Measurements from ENCODE around the gene NDUFB8. TPM values are rescaled to one million over a fixed set of nuclear protein-coding genes. Genes with fewer than 3 reads are reported as not detected.

NDUFB8 gene
- total and polyA plus RNA-seq, 10 of the 15 experiments (the other 5 are each of a cell fraction or from before 2014, with no cell fraction given), result 180 to 572 (median 382) TPM

GRCh38 chr10:100505164-100505563, 24.5 kb downstream of the NDUFB8 start:
- intact Hi-C loops (cut with micrococcal nuclease; ENCODE audit: unreplicated experiment), result no loop called here
- RAD21 ChIA-PET (ENCODE audit: unreplicated experiment), result no interaction called here
- in situ Hi-C loops (cut with MboI), result loop anchor here (5.0 kb wide), 2 partner anchors 68 to 163 kb away; no protein-coding TSS in a partner anchor

More at GRCh38 chr10:100505164-100505563, 24.5 kb downstream of the NDUFB8 start:
- H3K27ac ChIP-seq (ENCODE audit: control insufficient read depth, insufficient read depth), result no peak overlapping the region
- H3K79me2 ChIP-seq (ENCODE audit: control insufficient read depth, insufficient read depth, low read length), result no peaks in the 10 kb centered on the region
- 0 out of 2 replicates have a peak, but pooled peaks cover 3% of the 10 kb centered on the region for H4K20me1 ChIP-seq (ENCODE audit: control insufficient read depth, insufficient read depth)
- H3K9ac ChIP-seq (ENCODE audit: control insufficient read depth, insufficient read depth, low read length), result no peak overlapping the region
- H3K4me2 ChIP-seq (ENCODE audit: control insufficient read depth, insufficient read depth), result no peak overlapping the region
- POLR2A ChIA-PET, result no interaction called here
- no peaks in the 10 kb centered on the region for H3K4me1 ChIP-seq (ENCODE audit: control insufficient read depth, insufficient read depth, low read length)
- FAIRE-seq (no peak), DNase-seq (ENCODE audit: low read depth, low spot score) (no peak), ATAC-seq (no peak)
- WGBS (ENCODE audit: insufficient coverage, insufficient replicate concordance, low lambda C conversion rate, missing lambda C conversion rate), result 100% methylated on average over 2 of the region's 2 CpGs
- CTCF ChIA-PET, result interaction anchor here (0.7 to 1.6 kb wide), 3 partner anchors 12 to 23 kb away, joined by 3 to 5 read pairs (median 5); no protein-coding TSS in a partner anchor
- H3K4me3 ChIP-seq, result no peak overlapping the region
- no peaks in the 10 kb centered on the region for H3K27me3 ChIP-seq (replicated peaks in 1 of 2; ENCODE audit: control insufficient read depth in 2 of 2, insufficient read depth in 2 of 2, low read length in 1 of 2)
- SMC1A ChIA-PET (ENCODE audit: uncharacterized antibody, unreplicated experiment), result no interaction called here
- BruUV-seq (replicated peaks), result no TSS peak
- H3K36me3 ChIP-seq (ENCODE audit: control insufficient read depth in 2 of 2, insufficient read depth in 2 of 2, low read length in 1 of 2), result peaks cover 0 to 7% of the 10 kb centered on the region in 2 experiments
- no peak overlapping the region for H2AFZ ChIP-seq (ENCODE audit: control insufficient read depth, low read depth, low read length)
- H3K9me3 ChIP-seq (replicated peaks; ENCODE audit: control insufficient read depth, insufficient read depth, low read length), result no peaks in the 10 kb centered on the region
- no peak for TF ChIP-seq ZBTB11 (CRISPR knock-in tag; IDR thresholded peaks at IDR 0.05)
- no peak for TF ChIP-seq USF1 (IDR thresholded peaks at IDR 0.05; ENCODE audit: borderline replicate concordance, extremely low read length, insufficient read depth, low read depth, low read length)
- TF ChIP-seq MYB (IDR thresholded peaks at IDR 0.05; ENCODE audit: borderline replicate concordance, low read depth, low read length), result no peak
- TF ChIP-seq, protein P1, sequence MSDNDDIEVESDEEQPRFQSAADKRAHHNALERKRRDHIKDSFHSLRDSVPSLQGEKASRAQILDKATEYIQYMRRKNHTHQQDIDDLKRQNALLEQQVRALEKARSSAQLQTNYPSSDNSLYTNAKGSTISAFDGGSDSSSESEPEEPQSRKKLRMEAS (IDR thresholded peaks at IDR 0.05; ENCODE audit: low read depth, low read length), result no peak
- no peak for TF ChIP-seq NFXL1 (IDR thresholded peaks at IDR 0.05; ENCODE audit: borderline replicate concordance)
- no peak for TF ChIP-seq SP1 (IDR thresholded peaks at IDR 0.05; ENCODE audit: low read depth, low read length)
- no peak for TF ChIP-seq POLR2AphosphoS2 (IDR thresholded peaks at IDR 0.05; ENCODE audit: low read depth, low read length)
- TF ChIP-seq SIN3A (IDR thresholded peaks at IDR 0.05; ENCODE audit: low read depth, low read length), result no peak
- TF ChIP-seq, protein P2, sequence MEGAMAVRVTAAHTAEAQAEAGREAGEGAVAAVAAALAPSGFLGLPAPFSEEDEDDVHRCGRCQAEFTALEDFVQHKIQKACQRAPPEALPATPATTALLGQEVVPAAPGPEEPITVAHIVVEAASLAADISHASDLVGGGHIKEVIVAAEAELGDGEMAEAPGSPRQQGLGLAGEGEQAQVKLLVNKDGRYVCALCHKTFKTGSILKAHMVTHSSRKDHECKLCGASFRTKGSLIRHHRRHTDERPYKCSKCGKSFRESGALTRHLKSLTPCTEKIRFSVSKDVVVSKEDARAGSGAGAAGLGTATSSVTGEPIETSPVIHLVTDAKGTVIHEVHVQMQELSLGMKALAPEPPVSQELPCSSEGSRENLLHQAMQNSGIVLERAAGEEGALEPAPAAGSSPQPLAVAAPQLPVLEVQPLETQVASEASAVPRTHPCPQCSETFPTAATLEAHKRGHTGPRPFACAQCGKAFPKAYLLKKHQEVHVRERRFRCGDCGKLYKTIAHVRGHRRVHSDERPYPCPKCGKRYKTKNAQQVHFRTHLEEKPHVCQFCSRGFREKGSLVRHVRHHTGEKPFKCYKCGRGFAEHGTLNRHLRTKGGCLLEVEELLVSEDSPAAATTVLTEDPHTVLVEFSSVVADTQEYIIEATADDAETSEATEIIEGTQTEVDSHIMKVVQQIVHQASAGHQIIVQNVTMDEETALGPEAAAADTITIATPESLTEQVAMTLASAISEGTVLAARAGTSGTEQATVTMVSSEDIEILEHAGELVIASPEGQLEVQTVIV (IDR thresholded peaks at IDR 0.05; ENCODE audit: borderline replicate concordance, partially characterized antibody), result no peak

Data from GM12878 (cell line).